HEK293 (cell line): ENCODE measurements around the gene NIPAL3.

ENCODE experiments used
- CTCF ChIA-PET: fragments of 350-600 bp; formaldehyde crosslinking; extraction: SDS; loops from one replicate; lab custom pipeline; 2021; ENCODE audit warnings: antibody characterized with exemption; lab: Yijun Ruan, JAX
- POLR2A ChIA-PET: fragments of 300-600 bp; formaldehyde crosslinking; extraction: SDS; loops from one replicate; lab custom pipeline; 2020; ENCODE audit warnings: antibody characterized with exemption, inconsistent platforms; lab: Yijun Ruan, JAX
- H3K27ac ChIP-seq: fragments of 200-500 bp; sonication (Bioruptor generic); 2 replicates; pipeline ENCODE4 v1.5.1; 2014; ENCODE audit warnings: low read depth, low read length, control low read depth, inconsistent platforms; ENCODE audit errors: extremely low read depth
- H3K36me3 ChIP-seq, 2 experiments: fragments of 200-500 bp in 1 of 2; sonication (Bioruptor generic) in 1 of 2; 1 replicate in 1 of 2; 2 replicates in 1 of 2; pipeline ENCODE4 v1.5.1; 2014 to 2017; ENCODE audit warnings: inconsistent platforms in 2 of 2, low read length in 2 of 2; ENCODE audit not compliant: control insufficient read depth in 2 of 2, insufficient read depth in 1 of 2
- H3K4me1 ChIP-seq: fragments of 200-500 bp; sonication (Bioruptor generic); 2 replicates; pipeline ENCODE4 v1.5.1; 2014; ENCODE audit warnings: mild to moderate bottlenecking, low read length, inconsistent platforms; ENCODE audit not compliant: control insufficient read depth, insufficient read depth
- H3K4me3 ChIP-seq: 2 replicates; pipeline ENCODE4 v1.5.1; 2011; ENCODE audit warnings: low read depth, mild to moderate bottlenecking, control low read depth, low read length, moderate library complexity
- H3K9me3 ChIP-seq: fragments of 200-500 bp; sonication (Bioruptor generic); 2 replicates; pipeline ENCODE4 v1.5.1; 2014; ENCODE audit warnings: low read depth, low read length, inconsistent platforms; ENCODE audit not compliant: control insufficient read depth, insufficient read depth
- ATF2 ChIP-seq: fragments of 450-650 bp; formaldehyde crosslinking; IDR thresholded peaks from 2 replicates; pipeline ENCODE4 v1.5.1; 2016; ENCODE audit warnings: missing biosample characterization, missing genetic modification characterization, low read depth
- CTCF ChIP-seq: fragments of 450-650 bp; formaldehyde crosslinking; IDR thresholded peaks from 2 replicates; pipeline ENCODE4 v1.5.1; 2016; ENCODE audit warnings: missing biosample characterization, missing genetic modification characterization
- SP7 ChIP-seq: fragments of 450-650 bp; formaldehyde crosslinking; IDR thresholded peaks from 2 replicates; pipeline ENCODE4 v1.5.1; 2016; ENCODE audit warnings: missing biosample characterization, missing genetic modification characterization
- ZBTB1 ChIP-seq: fragments of 450-650 bp; formaldehyde crosslinking; IDR thresholded peaks from 2 replicates; pipeline ENCODE4 v1.5.1; 2016; ENCODE audit warnings: missing biosample characterization, missing genetic modification characterization
- ZBTB21 ChIP-seq: fragments of 450-650 bp; formaldehyde crosslinking; IDR thresholded peaks from 2 replicates; pipeline ENCODE4 v1.5.1; 2017; ENCODE audit warnings: missing biosample characterization, missing genetic modification characterization
- ZNF169 ChIP-seq: fragments of 450-650 bp; formaldehyde crosslinking; IDR thresholded peaks from 2 replicates; pipeline ENCODE4 v1.5.1; 2016; ENCODE audit warnings: missing biosample characterization, missing genetic modification characterization
- ZNF48 ChIP-seq: fragments of 450-650 bp; formaldehyde crosslinking; IDR thresholded peaks from 2 replicates; pipeline ENCODE4 v1.5.1; 2016; ENCODE audit warnings: missing biosample characterization, missing genetic modification characterization
- ZNF664 ChIP-seq: fragments of 450-650 bp; formaldehyde crosslinking; IDR thresholded peaks from 2 replicates; pipeline ENCODE4 v1.5.1; 2016; ENCODE audit warnings: missing biosample characterization, missing genetic modification characterization
- ZNF791 ChIP-seq: fragments of 450-650 bp; formaldehyde crosslinking; IDR thresholded peaks from 2 replicates; pipeline ENCODE4 v1.5.1; 2016; ENCODE audit warnings: missing biosample characterization, missing genetic modification characterization
- TF ChIP-seq, protein P1 (sequence below): fragments of 450-650 bp; formaldehyde crosslinking; IDR thresholded peaks from 2 replicates; pipeline ENCODE4 v1.5.1; 2016; ENCODE audit warnings: missing biosample characterization, missing genetic modification characterization, borderline replicate concordance
- TF ChIP-seq, protein P2 (sequence below): fragments of 450-650 bp; formaldehyde crosslinking; IDR thresholded peaks from 2 replicates; pipeline ENCODE4 v1.5.1; 2017; ENCODE audit warnings: missing biosample characterization, missing genetic modification characterization

Gene NIPAL3

GRCh38 chr1:24382165-24382577 lies 33.4 kb upstream of the NIPAL3 start (continued):
- no peak for TF ChIP-seq ATF2 (tag by site-specific recombination)

GRCh38 chr1:24383381-24383940 lies 32.1 kb upstream of the NIPAL3 start:
- Histone ChIP-seq H3K36me3 (peaks cover 0 to 72% of the 10 kb centered on the region in 2 experiments; a peak in 1 of 3 replicates), H3K27ac (no peak overlapping the region), H3K4me1 (no peaks in the 10 kb centered on the region)
- POLR2A ChIA-PET, result no interaction called here
- TF ChIP-seq ZNF169 (tag by site-specific recombination) (no peak), SP7 (peak; percentile 59)
- TF ChIP-seq, all 188 proteins: peak for 1
- CTCF ChIA-PET, result interaction anchor here (0.5 to 11.1 kb wide), 7 partner anchors 8 to 536 kb away, joined by 3 to 175 read pairs (median 5); partner anchors contain the start of gene NIPAL3
- H3K9me3 ChIP-seq, result no peaks in the 10 kb centered on the region
- H3K4me3 ChIP-seq, result no peak overlapping the region

DNA sequence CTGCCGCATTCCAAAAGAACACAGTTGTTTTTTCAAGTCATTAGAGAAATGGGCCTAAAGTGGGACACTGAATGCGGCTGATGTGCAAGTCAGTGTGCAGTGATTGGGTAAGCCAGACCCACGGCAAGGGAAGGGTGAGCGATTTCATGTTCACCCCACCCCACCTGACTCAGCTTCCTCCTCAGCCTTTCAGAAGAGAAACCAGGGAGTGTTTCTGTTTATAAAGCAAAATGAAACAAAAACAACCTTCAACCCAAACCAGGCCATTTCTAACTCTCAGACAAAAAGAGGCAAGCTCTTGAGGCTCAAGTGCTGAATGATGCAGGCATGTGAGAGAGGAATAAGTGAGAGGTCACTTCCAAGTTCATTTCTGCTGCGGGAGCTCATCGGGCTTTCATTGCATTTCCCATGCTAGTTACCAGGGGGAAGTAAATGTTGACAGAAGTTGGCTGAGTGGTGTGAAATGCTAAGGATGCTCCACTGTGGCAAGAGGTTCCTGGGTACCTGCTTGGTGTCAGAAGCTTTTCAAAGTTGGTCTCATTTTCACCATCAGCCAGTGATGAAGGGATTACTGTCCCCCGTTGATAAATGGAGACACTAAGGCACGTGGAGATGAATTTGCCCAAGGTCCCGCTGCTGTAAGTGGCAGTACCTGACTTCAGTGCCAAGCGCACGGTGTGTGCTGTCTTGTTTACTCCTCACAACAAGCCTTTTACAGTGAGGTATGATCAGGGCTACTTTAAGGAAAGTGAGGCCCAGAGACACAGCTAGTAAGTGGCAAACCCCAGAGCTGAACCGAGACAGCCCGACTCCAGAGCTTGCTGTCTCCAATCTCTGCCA lies 31.1 kb upstream of the NIPAL3 start:
- Histone ChIP-seq H3K36me3 (peaks cover 0 to 73% of the 10 kb centered on the region in 2 experiments; a peak in 1 of 3 replicates), H3K4me3 (no peak overlapping the region), H3K4me1 (no peaks in the 10 kb centered on the region), H3K27ac (no peak overlapping the region), H3K9me3 (no peaks in the 10 kb centered on the region)
- CTCF ChIA-PET, result interaction anchor here (0.6 to 11.1 kb wide), 11 partner anchors 8 to 234 kb away, joined by 3 to 175 read pairs (median 4); no protein-coding TSS in a partner anchor
- TF ChIP-seq ZBTB1, result no peak
- POLR2A ChIA-PET, result no interaction called here

- no peak overlapping the region for H3K4me3 ChIP-seq
- H3K36me3 ChIP-seq, result peaks cover 0 to 74% of the 10 kb centered on the region in 2 experiments; a peak in 2 of 3 replicates
- CTCF ChIA-PET, result interaction anchor here (0.6 to 11.1 kb wide), 17 partner anchors 9 to 464 kb away, joined by 3 to 175 read pairs (median 4); no protein-coding TSS in a partner anchor
- POLR2A ChIA-PET, result interaction anchor here (0.6 kb wide), 1 partner anchor 378 kb away, joined by 5 read pairs; no protein-coding TSS in a partner anchor
- H3K4me1 ChIP-seq, result no peaks in the 10 kb centered on the region
- no peaks in the 10 kb centered on the region for H3K9me3 ChIP-seq
- TF ChIP-seq ZBTB21 (no peak), ZNF664 (tag by site-specific recombination) (0 out of 2 replicates have a peak, but pooled peaks have one; percentile 43), ZNF791 (tag by site-specific recombination) (no peak), ZNF48 (tag by site-specific recombination) (no peak), CTCF (tag by site-specific recombination) (peak; percentile 50)
- TF ChIP-seq, protein P1, sequence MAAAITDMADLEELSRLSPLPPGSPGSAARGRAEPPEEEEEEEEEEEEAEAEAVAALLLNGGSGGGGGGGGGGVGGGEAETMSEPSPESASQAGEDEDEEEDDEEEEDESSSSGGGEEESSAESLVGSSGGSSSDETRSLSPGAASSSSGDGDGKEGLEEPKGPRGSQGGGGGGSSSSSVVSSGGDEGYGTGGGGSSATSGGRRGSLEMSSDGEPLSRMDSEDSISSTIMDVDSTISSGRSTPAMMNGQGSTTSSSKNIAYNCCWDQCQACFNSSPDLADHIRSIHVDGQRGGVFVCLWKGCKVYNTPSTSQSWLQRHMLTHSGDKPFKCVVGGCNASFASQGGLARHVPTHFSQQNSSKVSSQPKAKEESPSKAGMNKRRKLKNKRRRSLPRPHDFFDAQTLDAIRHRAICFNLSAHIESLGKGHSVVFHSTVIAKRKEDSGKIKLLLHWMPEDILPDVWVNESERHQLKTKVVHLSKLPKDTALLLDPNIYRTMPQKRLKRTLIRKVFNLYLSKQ, result no peak
- TF ChIP-seq, protein P2, sequence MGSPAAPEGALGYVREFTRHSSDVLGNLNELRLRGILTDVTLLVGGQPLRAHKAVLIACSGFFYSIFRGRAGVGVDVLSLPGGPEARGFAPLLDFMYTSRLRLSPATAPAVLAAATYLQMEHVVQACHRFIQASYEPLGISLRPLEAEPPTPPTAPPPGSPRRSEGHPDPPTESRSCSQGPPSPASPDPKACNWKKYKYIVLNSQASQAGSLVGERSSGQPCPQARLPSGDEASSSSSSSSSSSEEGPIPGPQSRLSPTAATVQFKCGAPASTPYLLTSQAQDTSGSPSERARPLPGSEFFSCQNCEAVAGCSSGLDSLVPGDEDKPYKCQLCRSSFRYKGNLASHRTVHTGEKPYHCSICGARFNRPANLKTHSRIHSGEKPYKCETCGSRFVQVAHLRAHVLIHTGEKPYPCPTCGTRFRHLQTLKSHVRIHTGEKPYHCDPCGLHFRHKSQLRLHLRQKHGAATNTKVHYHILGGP (tag by site-specific recombination), result no peak
- no peak overlapping the region for H3K27ac ChIP-seq
These were observed 30.3 kb upstream of the NIPAL3 start for GRCh38 chr1:24385160-24385940.
